Renal pelvis (tissue), 4 donors: ENCODE data around the gene C5orf47. TPM values are rescaled to one million over a fixed set of nuclear protein-coding genes. Genes with fewer than 3 reads are reported as not detected.

ENCODE experiments used
- DNase-seq: peaks from one replicate; pipeline ENCODE4 v3.0.0-alpha.2; 2013
- polyA plus RNA-seq, 3 donors: library from polyadenylated mRNA; unstranded; fragments of 120-200 nt; gene quantifications; one replicate each; pipeline ENCODE4 v1.2.1, GENCODE V29; 2013; ENCODE audit not compliant: insufficient read length in 3 of 3

The C5orf47 gene
- polyA plus RNA-seq, 3 donors: 0.06 to 0.18 (median 0.16) TPM

- DNase-seq: no peak
Observed at GRCh38 chr5:174030286-174030685, 41.3 kb downstream of the C5orf47 start.

- DNase-seq: no peak
Observed at GRCh38 chr5:174044466-174045254, 55.7 kb downstream of the C5orf47 start.

- DNase-seq: peak; percentile 94
Observed at GRCh38 chr5:174045470-174046025, 56.6 kb downstream of the C5orf47 start, which contains the start of gene NSG2. Gene NSG2, plus strand, starts transcription at chr5:174045706. Its CDS starts 1,050 bp downstream, at chr5:174046756.

- no peak for DNase-seq
Observed at GRCh38 chr5:174046558-174046957, 57.6 kb downstream of the C5orf47 start.

GRCh38 chr5:174047472-174048099, 58.6 kb downstream of the C5orf47 start:
- no peak for DNase-seq

- DNase-seq: no peak
Observed at GRCh38 chr5:174052636-174053035, 63.7 kb downstream of the C5orf47 start.

- no peak for DNase-seq
Observed at GRCh38 chr5:174053905-174054304, 64.9 kb downstream of the C5orf47 start.

Other genes starting within 250 kb of the C5orf47 start
- 10 to 100 TPM; 32.6 to 51.3 (median 40.5) TPM for gene CPEB4, start 100.8 kb upstream of the C5orf47 start, polyA plus RNA-seq
- gene NSG2, start 56.5 kb downstream of the C5orf47 start, polyA plus RNA-seq: under 1 TPM; 0.18 to 0.78 (median 0.42) TPM